Ascending aorta (tissue), 2 donors: Measurements from ENCODE around the gene PTPRN2. TPM values are rescaled to one million over a fixed set of nuclear protein-coding genes. Genes with fewer than 3 reads are reported as not detected.

ENCODE experiments used
- DNase-seq, 2 donors: peaks; one replicate each; pipeline ENCODE4 v3.0.0-alpha.2; 2019; ENCODE audit warnings: low spot score in 2 of 2
- H3K27ac ChIP-seq, 2 donors: fragments of 200-600 bp; sonication (generic); one replicate each; pipeline ENCODE4 v1.5.1; 2016 to 2017; ENCODE audit warnings: mild to moderate bottlenecking in 1 of 2
- H3K27me3 ChIP-seq: fragments of 200-600 bp; sonication (generic); one replicate; pipeline ENCODE4 v1.5.1; 2017
- H3K36me3 ChIP-seq, 2 donors: fragments of 200-600 bp; sonication (generic); one replicate each; pipeline ENCODE4 v1.5.1; 2016
- H3K4me1 ChIP-seq, 2 donors: fragments of 200-600 bp; sonication (generic); one replicate each; pipeline ENCODE4 v1.5.1; 2016 to 2017; ENCODE audit warnings: mild to moderate bottlenecking in 1 of 2
- H3K4me3 ChIP-seq, 2 donors: fragments of 200-600 bp; sonication (generic); one replicate each; pipeline ENCODE4 v1.5.1; 2016 to 2017; ENCODE audit warnings: mild to moderate bottlenecking in 1 of 2
- H3K9me3 ChIP-seq, 2 donors: fragments of 200-600 bp; sonication (generic); one replicate each; pipeline ENCODE4 v1.5.1; 2016
- intact Hi-C: fragments of 100-400 bp; cut with DNase I; formaldehyde crosslinking; loops from one replicate; pipeline ENCODE4 v1.15.1; 2023
- total RNA-seq: library from RNA; depleted of rRNA; stranded (reverse); fragments of >200 nt; gene quantifications from one replicate; pipeline ENCODE4 v1.1.0, GENCODE V29; 2016
- TF ChIP-seq, protein P1 (sequence below), 3 experiments: fragments of 200-600 bp in 2 of 3; fragments of 450-650 bp in 1 of 3; sonication (generic) in 2 of 3; IDR thresholded peaks; one replicate each; pipeline ENCODE4 v1.5.1; 2016 to 2019; ENCODE audit warnings: antibody characterized with exemption in 3 of 3, mild to moderate bottlenecking in 1 of 3, moderate library complexity in 1 of 3

The PTPRN2 gene
- total RNA-seq, 1 donor from 2014 or later: 7.3 TPM

DNA sequence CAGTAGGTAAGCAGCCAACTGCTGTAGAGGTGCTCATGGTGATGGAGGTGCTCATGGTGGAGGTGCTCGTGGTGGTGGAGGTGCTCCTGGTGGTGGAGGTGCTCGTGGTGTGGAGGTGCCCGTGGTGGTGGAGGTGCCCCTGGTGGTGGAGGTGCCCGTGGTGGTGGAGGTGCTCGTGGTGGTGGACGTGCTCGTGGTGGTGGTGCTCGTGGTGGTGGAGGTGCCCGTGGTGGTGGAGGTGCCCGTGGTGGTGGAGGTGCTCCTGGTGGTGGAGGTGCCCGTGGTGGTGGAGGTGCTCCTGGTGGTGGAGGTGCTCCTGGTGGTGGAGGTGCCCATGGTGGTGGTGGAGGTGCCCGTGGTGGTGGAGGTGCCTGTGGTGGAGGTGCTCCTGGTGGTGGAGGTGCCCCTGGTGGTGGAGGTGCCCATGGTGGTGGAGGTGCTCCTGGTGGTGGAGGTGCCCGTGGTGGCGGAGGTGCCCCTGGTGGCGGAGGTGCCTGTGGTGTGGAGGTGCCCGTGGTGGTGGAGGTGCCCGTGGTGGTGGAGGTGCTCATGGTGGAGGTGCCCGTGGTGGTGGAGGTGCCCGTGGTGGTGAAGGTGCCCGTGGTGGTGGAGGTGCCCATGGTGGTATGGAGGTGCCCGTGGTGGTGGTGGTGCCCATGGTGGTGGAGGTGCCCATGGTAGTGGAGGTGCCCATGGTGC lies 517.3 kb downstream of the PTPRN2 start:
- Histone ChIP-seq H3K4me1 (no peaks in the 10 kb centered on the region), H3K27ac (no peak overlapping the region), H3K36me3 (no peaks in the 10 kb centered on the region), H3K9me3 (no peaks in the 10 kb centered on the region), H3K27me3 (no peaks in the 10 kb centered on the region), H3K4me3 (no peak overlapping the region)
- intact Hi-C loops: no loop called here
- TF ChIP-seq, protein P1, sequence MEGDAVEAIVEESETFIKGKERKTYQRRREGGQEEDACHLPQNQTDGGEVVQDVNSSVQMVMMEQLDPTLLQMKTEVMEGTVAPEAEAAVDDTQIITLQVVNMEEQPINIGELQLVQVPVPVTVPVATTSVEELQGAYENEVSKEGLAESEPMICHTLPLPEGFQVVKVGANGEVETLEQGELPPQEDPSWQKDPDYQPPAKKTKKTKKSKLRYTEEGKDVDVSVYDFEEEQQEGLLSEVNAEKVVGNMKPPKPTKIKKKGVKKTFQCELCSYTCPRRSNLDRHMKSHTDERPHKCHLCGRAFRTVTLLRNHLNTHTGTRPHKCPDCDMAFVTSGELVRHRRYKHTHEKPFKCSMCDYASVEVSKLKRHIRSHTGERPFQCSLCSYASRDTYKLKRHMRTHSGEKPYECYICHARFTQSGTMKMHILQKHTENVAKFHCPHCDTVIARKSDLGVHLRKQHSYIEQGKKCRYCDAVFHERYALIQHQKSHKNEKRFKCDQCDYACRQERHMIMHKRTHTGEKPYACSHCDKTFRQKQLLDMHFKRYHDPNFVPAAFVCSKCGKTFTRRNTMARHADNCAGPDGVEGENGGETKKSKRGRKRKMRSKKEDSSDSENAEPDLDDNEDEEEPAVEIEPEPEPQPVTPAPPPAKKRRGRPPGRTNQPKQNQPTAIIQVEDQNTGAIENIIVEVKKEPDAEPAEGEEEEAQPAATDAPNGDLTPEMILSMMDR (IDR thresholded peaks at IDR 0.05): no peak
- no peak for DNase-seq

- intact Hi-C loops: no loop called here
- DNase-seq: no peak
- TF ChIP-seq, protein P1 (IDR thresholded peaks at IDR 0.05): no peak
These were observed 518.8 kb downstream of the PTPRN2 start for GRCh38 chr7:158068853-158069252.

GRCh38 chr7:158067931-158068482 lies 519.6 kb downstream of the PTPRN2 start:
- Histone ChIP-seq H3K27me3 (no peaks in the 10 kb centered on the region), H3K27ac (no peak overlapping the region), H3K36me3 (no peaks in the 10 kb centered on the region), H3K4me1 (no peaks in the 10 kb centered on the region), H3K4me3 (no peak overlapping the region), H3K9me3 (no peaks in the 10 kb centered on the region)
- intact Hi-C loops: no loop called here
- TF ChIP-seq, protein P1 (IDR thresholded peaks at IDR 0.05): no peak
- DNase-seq: no peak

More at GRCh38 chr7:158068853-158069252, 518.8 kb downstream of the PTPRN2 start:
- no peaks in the 10 kb centered on the region for H3K9me3 ChIP-seq
- H3K27me3 ChIP-seq: no peaks in the 10 kb centered on the region
- no peak overlapping the region for H3K27ac ChIP-seq
- H3K36me3 ChIP-seq: no peaks in the 10 kb centered on the region
- H3K4me3 ChIP-seq: no peak overlapping the region
- H3K4me1 ChIP-seq: no peaks in the 10 kb centered on the region

DNA sequence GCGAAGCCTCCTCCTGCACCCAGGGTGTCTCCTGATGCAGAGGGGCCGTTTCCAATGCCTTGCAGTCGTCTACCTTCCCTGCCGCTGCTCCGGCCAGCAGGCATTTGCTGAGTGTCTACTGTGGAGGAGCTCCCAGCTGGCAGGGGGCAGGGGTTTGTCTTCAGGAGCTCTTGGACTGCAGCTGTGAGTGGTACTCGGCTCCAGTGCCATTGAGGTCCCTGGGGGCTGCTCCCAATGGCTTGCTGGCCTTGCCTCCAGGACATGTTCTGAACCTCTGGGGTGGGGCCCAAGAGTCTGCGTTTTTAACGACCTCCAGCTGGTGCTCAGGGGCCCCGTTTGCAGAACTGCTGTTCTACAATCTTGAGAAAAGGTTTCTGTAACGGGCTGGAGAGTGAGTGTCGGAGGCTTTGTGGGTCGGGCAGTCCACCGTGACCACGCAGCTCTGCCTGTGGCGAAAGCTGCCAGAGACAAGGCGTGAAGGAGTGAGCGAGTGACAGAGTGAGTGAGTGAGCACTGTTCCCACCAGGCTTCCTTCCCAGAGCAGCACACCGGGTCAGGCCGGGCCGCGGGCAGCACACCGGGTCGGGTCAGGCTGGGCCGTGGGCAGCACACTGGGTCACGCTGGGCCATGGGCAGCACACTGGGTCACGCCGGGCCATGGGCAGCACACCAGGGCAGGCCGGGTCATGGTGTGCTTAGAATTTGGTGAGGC lies 520.2 kb downstream of the PTPRN2 start:
- Histone ChIP-seq H3K27me3 (no peaks in the 10 kb centered on the region), H3K36me3 (no peaks in the 10 kb centered on the region), H3K27ac (no peak overlapping the region), H3K9me3 (no peaks in the 10 kb centered on the region), H3K4me1 (no peaks in the 10 kb centered on the region), H3K4me3 (no peak overlapping the region)
- intact Hi-C loops: no loop called here
- DNase-seq: no peak
- TF ChIP-seq, protein P1 (IDR thresholded peaks at IDR 0.05): no peak

DNA sequence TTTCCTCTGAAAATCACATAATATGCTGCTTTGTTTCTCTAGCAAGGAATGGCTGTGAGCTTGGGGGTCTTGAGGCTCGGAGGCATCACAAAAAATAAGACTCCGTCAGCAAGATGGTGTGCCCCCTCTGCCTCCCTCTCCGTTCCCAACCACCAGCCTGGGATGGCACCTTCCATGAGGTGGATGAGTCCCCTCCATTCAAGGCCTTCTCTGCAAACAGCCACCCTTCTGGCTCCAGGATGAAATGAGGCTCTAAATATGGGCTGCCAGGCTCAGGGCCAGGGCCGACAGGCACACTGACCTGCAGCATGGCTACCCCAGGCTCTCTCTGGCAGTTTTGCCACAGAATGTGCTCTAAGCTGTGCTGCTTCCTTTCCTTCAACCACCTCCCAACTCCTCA lies 521.5 kb downstream of the PTPRN2 start:
- Histone ChIP-seq H3K36me3 (no peaks in the 10 kb centered on the region), H3K4me3 (no peak overlapping the region), H3K4me1 (no peaks in the 10 kb centered on the region), H3K27ac (no peak overlapping the region), H3K27me3 (no peaks in the 10 kb centered on the region), H3K9me3 (no peaks in the 10 kb centered on the region)
- DNase-seq: no peak
- TF ChIP-seq, protein P1 (IDR thresholded peaks at IDR 0.05): no peak
- intact Hi-C loops: no loop called here
